HepG2 (cell line): ENCODE measurements around the gene DTNB. TPM values are rescaled to one million over a fixed set of nuclear protein-coding genes. Genes with fewer than 3 reads are reported as not detected.
A peak's percentile ranks its signal among the peaks of the same experiment; 100 is the strongest.

ENCODE experiments used
- BRF2 ChIP-seq: sonication (generic); formaldehyde crosslinking; IDR thresholded peaks from 2 replicates; pipeline ENCODE4 v1.8.1; 2022; ENCODE audit warnings: mild to moderate bottlenecking, missing genetic modification reagents
- DR1 ChIP-seq: sonication (generic); formaldehyde crosslinking; IDR thresholded peaks from 2 replicates; pipeline ENCODE4 v1.8.0; 2021; ENCODE audit warnings: mild to moderate bottlenecking, missing genetic modification reagents, inconsistent platforms
- GFI1 ChIP-seq: sonication (generic); formaldehyde crosslinking; IDR thresholded peaks from 2 replicates; pipeline ENCODE4 v1.5.0; 2020; ENCODE audit warnings: missing genetic modification reagents, mild to moderate bottlenecking, borderline replicate concordance
- HMG20B ChIP-seq: conservative IDR thresholded peaks from 2 replicates; pipeline ENCODE4 v1.6.1; 2016; ENCODE audit warnings: missing genetic modification reagents, missing compliant biosample characterization
- IRF9 ChIP-seq: sonication (generic); formaldehyde crosslinking; IDR thresholded peaks from 2 replicates; pipeline ENCODE4 v1.8.0; 2022; ENCODE audit warnings: missing genetic modification reagents, mild to moderate bottlenecking, borderline replicate concordance
- MLX ChIP-seq: IDR thresholded peaks from 2 replicates; pipeline ENCODE4 v1.6.1; 2016
- MXI1 ChIP-seq: IDR thresholded peaks from 3 replicates; pipeline ENCODE4 v1.6.1; 2012; ENCODE audit warnings: low read depth, low read length, inconsistent platforms, borderline replicate concordance
- PBX2 ChIP-seq: IDR thresholded peaks from 2 replicates; pipeline ENCODE4 v1.6.1; 2016; ENCODE audit warnings: control low read depth
- RNF2 ChIP-seq: fragments of 450-650 bp; conservative IDR thresholded peaks from 2 replicates; pipeline ENCODE4 v1.6.1; 2016; ENCODE audit warnings: low read depth
- ZBTB26 ChIP-seq: IDR thresholded peaks from 2 replicates; pipeline ENCODE4 v1.6.1; 2016; ENCODE audit warnings: missing compliant biosample characterization, missing genetic modification reagents, borderline replicate concordance
- ZNF17 ChIP-seq: sonication (generic); formaldehyde crosslinking; IDR thresholded peaks from 2 replicates; pipeline ENCODE4 v1.5.0; 2020; ENCODE audit warnings: mild to moderate bottlenecking, missing genetic modification reagents
- ZNF24 ChIP-seq: fragments of 450-650 bp; IDR thresholded peaks from 2 replicates; pipeline ENCODE4 v1.6.1; 2017; ENCODE audit warnings: antibody characterized with exemption, mild to moderate bottlenecking
- ZNF317 ChIP-seq: sonication (generic); formaldehyde crosslinking; IDR thresholded peaks from 2 replicates; pipeline ENCODE4 v1.5.0; 2020; ENCODE audit warnings: mild to moderate bottlenecking, missing genetic modification reagents
- ZNF430 ChIP-seq: sonication (generic); formaldehyde crosslinking; IDR thresholded peaks from 2 replicates; pipeline ENCODE4 v1.9.0; 2021; ENCODE audit warnings: mild to moderate bottlenecking, missing genetic modification reagents
- polyA plus RNA-seq, 8 experiments: library from polyadenylated mRNA; depleted of rRNA in 3 of 8; stranded (reverse) in 7 of 8; unstranded in 1 of 8; fragments of >200 nt; fragmentation: Illumina TruSeq in 4 of 8; extraction: Trizol in 4 of 8; gene quantifications; 2 replicates each; pipeline versions ENCODE4 v1.2.1 to v1.2.3, GENCODE V29; 2011 to 2016; ENCODE audit warnings: low read depth in 4 of 8, missing spikeins in 1 of 8, mixed read lengths in 1 of 8; ENCODE audit not compliant: insufficient read depth in 1 of 8
- total RNA-seq, 5 experiments: library from RNA; depleted of rRNA; stranded (reverse); fragments of >200 nt; fragmentation: Illumina TruSeq; extraction: Trizol; gene quantifications; 2 replicates each; pipeline ENCODE4 v1.2.3, GENCODE V29; 2016; ENCODE audit warnings: low read depth in 1 of 5

Gene DTNB
- total and polyA plus RNA-seq, 2 of the 13 experiments (the other 11 are each of a cell fraction or from before 2014, with no cell fraction given) = 14.4 to 23.9 TPM

- TF ChIP-seq HMG20B (CRISPR knock-in tag) (no peak), BRF2 (CRISPR knock-in tag) (0 out of 2 replicates have a peak, but pooled peaks have one; percentile 11), RNF2 (peak; percentile 97), ZNF17 (CRISPR knock-in tag) (0 out of 2 replicates have a peak, but pooled peaks have one; percentile 65), MLX (CRISPR knock-in tag) (no peak), PBX2 (CRISPR knock-in tag) (no peak), ZBTB26 (CRISPR knock-in tag) (peak; percentile 35; the same call in 1 of the 2 replicates), ZNF317 (no peak), ZNF430 (CRISPR knock-in tag) (no peak), GFI1 (CRISPR knock-in tag) (peak; percentile 31; the same call in 1 of the 2 replicates), ZNF24 (no peak), DR1 (CRISPR knock-in tag) (no peak; the same call in 1 of the 2 replicates), IRF9 (CRISPR knock-in tag) (peak; percentile 45; the same call in 1 of the 2 replicates), MXI1 (0 out of 3 replicates have a peak, but pooled peaks have one; percentile 18)
Measured at GRCh38 chr2:25673300-25674076, at the start of gene DTNB (continued).
